Duodenal mucosa (tissue), 2 donors: ENCODE measurements around the gene AFF1.
"Not testable (repeated sequence)": the region's sequence is repeated elsewhere in the genome, so short reads cannot be mapped to it uniquely, and the experiment has no call there.

Experiments used
- H3K27ac ChIP-seq: one replicate; pipeline ENCODE4 v1.7.0; 2013; ENCODE audit warnings: low read depth, low read length
- H3K27me3 ChIP-seq, 2 donors: one replicate each; pipeline ENCODE4 v1.7.0; 2013; ENCODE audit warnings: low read length in 2 of 2, control low read depth in 1 of 2; ENCODE audit not compliant: insufficient read depth in 2 of 2, control insufficient read depth in 1 of 2
- H3K36me3 ChIP-seq, 2 donors: one replicate each; pipeline ENCODE4 v1.7.0; 2013; ENCODE audit warnings: low read length in 2 of 2, control low read depth in 1 of 2; ENCODE audit not compliant: insufficient read depth in 2 of 2, control insufficient read depth in 1 of 2
- H3K4me1 ChIP-seq, 2 donors: one replicate each; pipeline ENCODE4 v1.7.0; 2013; ENCODE audit warnings: low read length in 2 of 2, control low read depth in 1 of 2; ENCODE audit not compliant: insufficient read depth in 2 of 2, control insufficient read depth in 1 of 2
- H3K4me3 ChIP-seq, 2 donors: one replicate each; pipeline ENCODE4 v1.7.0; 2013; ENCODE audit warnings: low read length in 2 of 2, low read depth in 1 of 2
- H3K9ac ChIP-seq, 2 donors: one replicate each; pipeline ENCODE4 v1.7.0; 2013; ENCODE audit warnings: low read length in 2 of 2, low read depth in 1 of 2
- H3K9me3 ChIP-seq, 2 donors: one replicate each; pipeline ENCODE4 v1.7.0; 2013; ENCODE audit warnings: low read length in 2 of 2, control low read depth in 1 of 2; ENCODE audit not compliant: control insufficient read depth in 1 of 2

The AFF1 gene

GRCh38 chr4:87009095-87009648 lies 74.4 kb downstream of the AFF1 start:
- H3K9me3 ChIP-seq, result no peaks in the 10 kb centered on the region
- no peaks in the 10 kb centered on the region for H3K27me3 ChIP-seq
- H3K36me3 ChIP-seq, result no peaks in the 10 kb centered on the region
- peak overlapping the region; percentile 41 to 98 for H3K4me3 ChIP-seq
- peaks cover 64 to 65% of the 10 kb centered on the region in 2 donors for H3K4me1 ChIP-seq
- H3K9ac ChIP-seq, result no peak overlapping the region
- H3K27ac ChIP-seq, result no peak overlapping the region

- Histone ChIP-seq H3K36me3 (no peaks in the 10 kb centered on the region), H3K27ac (no peak overlapping the region), H3K27me3 (no peaks in the 10 kb centered on the region), H3K4me1 (peaks cover 69 to 70% of the 10 kb centered on the region in 2 donors), H3K9me3 (no peaks in the 10 kb centered on the region), H3K9ac (no peak overlapping the region), H3K4me3 (no peak overlapping the region)
Observed at GRCh38 chr4:87010192-87010591, 75.4 kb downstream of the AFF1 start.

- Histone ChIP-seq H3K9me3 (no peaks in the 10 kb centered on the region), H3K9ac (no peak overlapping the region), H3K27me3 (no peaks in the 10 kb centered on the region), H3K4me1 (peaks cover 63 to 70% of the 10 kb centered on the region in 2 donors), H3K4me3 (no peak overlapping the region), H3K36me3 (no peaks in the 10 kb centered on the region), H3K27ac (no peak overlapping the region)
Observed at GRCh38 chr4:87011340-87012034, 76.7 kb downstream of the AFF1 start.

GRCh38 chr4:87012265-87012953 lies 77.6 kb downstream of the AFF1 start:
- Histone ChIP-seq H3K4me3 (no peak overlapping the region), H3K27ac (no peak overlapping the region), H3K4me1 (peaks cover 63 to 75% of the 10 kb centered on the region in 2 donors), H3K36me3 (no peaks in the 10 kb centered on the region), H3K27me3 (no peaks in the 10 kb centered on the region), H3K9ac (peak overlapping the region; percentile 26 to 34), H3K9me3 (no peaks in the 10 kb centered on the region)

- peaks cover 63 to 78% of the 10 kb centered on the region in 2 donors for H3K4me1 ChIP-seq
- H3K9ac ChIP-seq, result peak overlapping the region; percentile 26 to 34
Observed at GRCh38 chr4:87012954-87013308, 78.1 kb downstream of the AFF1 start.

GRCh38 chr4:87014284-87014782 lies 79.5 kb downstream of the AFF1 start:
- H3K27me3 ChIP-seq, result no peaks in the 10 kb centered on the region
- H3K27ac ChIP-seq, result no peak overlapping the region
- H3K4me3 ChIP-seq, result peak overlapping the region in 1 of 2 donors; percentile 24
- no peak overlapping the region for H3K9ac ChIP-seq
- H3K9me3 ChIP-seq, result no peaks in the 10 kb centered on the region
- H3K4me1 ChIP-seq, result peaks cover 54 to 78% of the 10 kb centered on the region in 2 donors
- no peaks in the 10 kb centered on the region for H3K36me3 ChIP-seq

More at GRCh38 chr4:87012954-87013308, 78.1 kb downstream of the AFF1 start:
- H3K27me3 ChIP-seq, H3K27ac ChIP-seq, H3K4me3 ChIP-seq, H3K9me3 ChIP-seq, H3K36me3 ChIP-seq: not testable (repeated sequence)

- Histone ChIP-seq H3K36me3 (no peaks in the 10 kb centered on the region), H3K4me1 (peaks cover 48 to 71% of the 10 kb centered on the region in 2 donors), H3K4me3 (no peak overlapping the region), H3K27ac (no peak overlapping the region), H3K9ac (no peak overlapping the region), H3K27me3 (no peaks in the 10 kb centered on the region), H3K9me3 (no peaks in the 10 kb centered on the region)
Observed at GRCh38 chr4:87015416-87015815, 80.6 kb downstream of the AFF1 start.

GRCh38 chr4:87017580-87018342 lies 83.0 kb downstream of the AFF1 start:
- Histone ChIP-seq H3K4me3 (no peak overlapping the region), H3K4me1 (peaks cover 33 to 52% of the 10 kb centered on the region in 2 donors), H3K27ac (no peak overlapping the region)

GRCh38 chr4:87018753-87019152 lies 83.9 kb downstream of the AFF1 start:
- Histone ChIP-seq H3K9ac (no peak overlapping the region), H3K36me3 (no peaks in the 10 kb centered on the region), H3K4me3 (no peak overlapping the region), H3K4me1 (peaks cover 29 to 52% of the 10 kb centered on the region in 2 donors), H3K27ac (no peak overlapping the region), H3K9me3 (no peaks in the 10 kb centered on the region), H3K27me3 (no peaks in the 10 kb centered on the region)

More at GRCh38 chr4:87017580-87018342, 83.0 kb downstream of the AFF1 start:
- Histone ChIP-seq H3K9me3 (no peaks in the 10 kb centered on the region), H3K27me3 (no peaks in the 10 kb centered on the region), H3K9ac (no peak overlapping the region), H3K36me3 (no peaks in the 10 kb centered on the region)
